ENCODE data around the gene GFRA4.

GRCh38 chr20:3674447-3674846, 11.2 kb upstream of the GFRA4 start:
- TF ChIP-seq POLR2AphosphoS5 (IDR thresholded peaks at IDR 0.05; ENCODE audit: low read depth, low read length) = no peak
- no peak for TF ChIP-seq RXRA (IDR thresholded peaks at IDR 0.05; ENCODE audit: borderline replicate concordance, low read depth)
- no peak for TF ChIP-seq JUND (IDR thresholded peaks at IDR 0.05)
- no peak for TF ChIP-seq EZH2phosphoT487 (IDR thresholded peaks at IDR 0.05; ENCODE audit: borderline replicate concordance, low read depth)
- no peak for TF ChIP-seq TAF1 (IDR thresholded peaks at IDR 0.05; ENCODE audit: borderline replicate concordance, low read depth, low read length)
